Measurements from ENCODE around the gene NMNAT1.

DNA sequence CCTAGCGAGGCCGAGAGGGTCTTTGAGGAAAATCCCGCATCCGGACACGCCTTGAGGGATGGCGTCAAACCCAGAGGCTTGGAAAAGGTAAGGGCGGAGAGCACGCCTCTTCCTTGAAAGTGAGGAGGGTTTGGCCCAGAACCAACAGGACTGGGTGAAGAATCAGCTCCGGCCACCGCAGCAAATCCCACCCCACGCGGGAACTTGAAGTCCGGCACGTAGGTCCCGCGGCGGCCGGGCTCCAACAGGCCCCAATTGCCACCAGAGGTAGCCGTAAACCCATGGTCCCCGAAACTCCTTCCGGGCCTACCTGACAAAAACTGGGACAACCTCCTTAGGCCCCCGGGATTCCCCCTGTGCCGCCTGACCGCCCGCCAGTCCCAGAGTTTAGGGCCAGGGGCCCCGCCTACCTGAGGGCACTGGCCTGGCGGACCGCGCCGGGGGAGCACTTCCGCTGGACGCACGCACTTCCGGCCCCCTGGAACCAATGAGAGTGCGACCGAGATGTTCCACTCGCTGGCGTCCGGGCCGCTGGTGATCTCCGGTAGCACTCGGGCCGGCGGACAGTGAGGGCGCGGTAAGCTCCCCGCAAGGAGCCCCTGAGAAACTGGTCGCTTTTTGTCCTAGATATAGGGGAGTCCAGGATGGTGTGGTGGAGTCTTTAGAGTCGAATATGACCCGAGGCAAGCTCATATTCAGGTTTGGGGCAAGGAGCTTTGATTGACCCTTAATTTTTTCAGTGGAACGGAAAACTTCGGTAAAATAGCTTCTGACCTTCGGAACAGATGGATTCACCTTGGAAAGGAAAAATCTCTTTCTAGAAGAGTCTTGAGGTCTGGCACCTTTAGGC, at the start of gene NMNAT1, which contains the start of gene LZIC:
- TF ChIP-seq CTCF (conservative IDR thresholded peaks at IDR 0.05; ENCODE audit: low read depth, low read length) (no peak), EZH2 (IDR thresholded peaks at IDR 0.05; ENCODE audit: low read length, unreplicated experiment) (no peak), EZH2phosphoT487 (IDR thresholded peaks at IDR 0.05; ENCODE audit: borderline replicate concordance, low read length) (no peak)
